Heart left ventricle (tissue), 13 donors: ENCODE measurements around the gene NTRK3.

Source experiments
- CTCF ChIP-seq, 12 donors: fragments of 200-600 bp; sonication (generic) in 4 of 12; IDR thresholded peaks; one replicate each; pipeline versions ENCODE4 v1.5.0 to v1.8.0; 2018 to 2022; ENCODE audit warnings: antibody characterized with exemption in 12 of 12, mild to moderate bottlenecking in 5 of 12
- POLR2A ChIP-seq, 2 donors: fragments of 450-650 bp; IDR thresholded peaks; one replicate each; pipeline ENCODE4 v1.6.1; 2017; ENCODE audit warnings: antibody characterized with exemption in 2 of 2, mild to moderate bottlenecking in 2 of 2, moderate library complexity in 2 of 2
- donor health status: ischemic (EF 13 %, LVEDD 7.1; RV severe dilation, severe dysfunction).
- donor health status: DM: no; HTN: yes; CAD: no.
- donor health status: DM: no; HTN: no; CAD: no.
- donor health status: ischemic (EF 25% LVEDD 6.9; RV normal size, moderate dysfunction).
- donor health status: ischemic (EF 25% LVEDD 5.7; RV mildly dilated, moderate dysfunction).
- donor health status: ischemic (EF 35%, LVEDD 5.7; RV mildly dilated, moderate dysfunction).
- donor health status: nonischemic (EF 11% LVEDD 7.7; RV severe dilation, severe dysfunction).
- donor health status: DM: yes; HTN: yes; CAD: no.
- donor health status: PGD.
- donor health status: ischemic (EF 29% LVEDD 5.4; RV normal size, mild dysfunction).
- donor health status: nonischemic (EF 23%, LVEDD 6.1; RV moderate dilation, normal function).

GRCh38 chr15:88218557-88219221 is 37.9 kb downstream of the NTRK3 start:
- TF ChIP-seq CTCF (IDR thresholded peaks at IDR 0.05) (no peak), POLR2A (IDR thresholded peaks at IDR 0.05) (no peak)
